Astrocyte (in vitro differentiated cells and primary cell): ENCODE results near the gene IGFN1.

Experiments
- CTCF ChIP-seq: IDR thresholded peaks from 2 replicates; pipeline ENCODE4 v1.5.1; 2011; ENCODE audit warnings: low read depth, mild to moderate bottlenecking, inconsistent platforms, low read length, moderate library complexity; ENCODE audit not compliant: insufficient read depth
- EZH2 ChIP-seq: IDR thresholded peaks from 2 replicates; pipeline ENCODE4 v1.6.1; 2012; ENCODE audit warnings: mild to moderate bottlenecking, low read length, inconsistent platforms; ENCODE audit not compliant: insufficient read depth

- TF ChIP-seq CTCF (no peak), EZH2 (no peak)
Observed at GRCh38 chr1:201163707-201164106, 26.9 kb upstream of the IGFN1 start.
